Stimulated activated CD8-positive, alpha-beta memory T cell treated with anti-CD3 and anti-CD28 coated beads, Interleukin-12 subunit alpha, Interleukin-12 subunit beta, amount 100 ng/mL, for 4 hours (primary cell): ENCODE measurements around the gene SMIM35.

Experiments
- DNase-seq: peaks from one replicate; pipeline ENCODE4 v3.0.0-alpha.2; 2020; ENCODE audit warnings: low read depth

SMIM35 gene

DNA sequence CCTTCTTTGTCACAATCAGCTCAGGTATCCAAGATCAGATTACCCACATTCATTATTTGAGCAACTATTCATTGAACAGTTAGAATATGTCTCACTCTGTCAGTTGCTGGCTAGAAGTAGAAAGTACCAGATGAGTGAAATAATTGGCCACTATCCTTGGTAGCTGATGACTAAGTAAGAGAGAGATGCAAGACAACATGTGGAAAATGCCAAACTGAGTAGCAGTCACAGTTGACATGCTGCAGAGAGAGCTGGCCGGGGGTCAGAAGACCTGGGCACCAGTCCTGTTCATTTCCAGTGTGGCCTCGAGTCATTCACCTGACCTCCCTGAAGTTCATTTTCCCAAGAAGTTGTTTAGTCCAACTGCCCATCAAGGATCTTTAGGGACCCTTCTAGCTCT, 22.5 kb upstream of the SMIM35 start:
- no peak for DNase-seq

DNA sequence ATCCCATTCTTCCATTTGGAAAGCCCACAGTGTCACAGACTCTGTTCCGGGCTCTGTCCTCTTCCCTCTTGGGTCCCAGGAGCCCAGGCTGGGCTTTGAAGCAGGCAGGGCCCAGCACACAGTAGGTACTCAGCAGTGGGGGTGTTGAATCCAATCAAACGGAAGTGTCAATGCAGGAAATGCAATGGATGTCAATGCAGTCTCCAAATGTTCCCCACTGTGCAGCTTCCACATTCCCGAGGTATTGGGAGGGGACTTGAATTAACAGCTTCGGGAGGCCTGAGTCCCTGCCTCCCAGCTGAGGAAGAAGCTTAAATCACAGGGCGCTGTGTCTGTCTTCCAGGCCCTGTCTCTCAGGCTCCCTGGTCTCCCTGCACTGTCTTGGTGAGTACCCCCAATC, 21.8 kb upstream of the SMIM35 start:
- no peak for DNase-seq

DNA sequence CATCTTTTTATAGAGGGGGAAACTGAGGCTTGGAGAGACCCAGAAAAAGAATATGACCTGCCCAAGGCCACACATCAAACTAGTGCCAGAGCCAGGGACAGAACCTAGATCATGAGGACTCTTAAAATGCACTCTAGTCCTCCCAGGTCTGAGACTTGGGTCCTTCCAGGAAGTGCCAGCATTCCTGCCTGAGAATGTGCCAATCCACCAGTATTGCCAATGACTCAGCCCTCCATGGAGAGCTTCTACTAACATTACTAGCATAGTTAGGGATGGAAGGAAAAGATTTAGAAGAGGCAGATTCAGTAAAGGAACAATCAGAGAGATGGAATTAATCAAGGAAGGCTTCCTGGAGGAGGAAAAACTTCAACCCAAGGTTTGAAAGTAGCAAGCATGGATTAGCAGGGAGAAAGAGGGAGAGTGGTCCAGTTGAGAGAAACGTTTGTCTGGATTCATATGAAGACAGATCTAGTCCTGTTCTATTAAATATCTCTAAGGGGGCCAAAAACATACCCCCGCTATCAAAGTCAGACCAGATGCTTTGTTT, 20.1 kb upstream of the SMIM35 start:
- no peak for DNase-seq

DNA sequence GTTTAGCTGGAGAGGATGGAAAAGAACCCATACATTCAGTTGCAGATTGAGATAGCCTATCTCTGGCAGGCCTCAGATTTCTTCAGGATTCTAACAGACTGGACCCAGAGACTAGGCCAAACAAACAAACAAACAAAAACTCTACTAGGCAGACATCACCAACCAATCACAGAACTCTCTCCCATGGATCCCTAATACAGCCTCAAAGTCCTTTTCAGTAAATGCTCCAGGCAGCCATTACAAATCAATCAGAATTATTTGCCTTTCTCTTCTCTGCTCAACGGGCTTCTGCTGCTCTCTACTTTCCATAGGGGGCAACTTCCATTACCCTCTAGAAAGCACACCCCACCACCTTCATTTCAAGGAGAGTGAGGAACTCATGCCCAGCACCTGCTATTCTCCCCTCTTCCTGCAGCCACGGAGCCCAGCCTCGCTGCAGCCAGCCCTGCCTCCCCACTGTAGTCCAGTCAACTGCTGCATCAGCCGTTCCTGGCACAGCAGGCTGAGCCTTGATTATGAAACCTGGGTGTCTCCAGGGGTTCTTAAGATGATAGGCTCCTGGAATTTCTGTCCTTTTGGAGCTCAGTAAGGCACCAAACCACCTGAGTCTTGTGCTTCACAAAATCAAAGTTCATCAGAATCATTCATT, 19.0 kb upstream of the SMIM35 start:
- no peak for DNase-seq

DNA sequence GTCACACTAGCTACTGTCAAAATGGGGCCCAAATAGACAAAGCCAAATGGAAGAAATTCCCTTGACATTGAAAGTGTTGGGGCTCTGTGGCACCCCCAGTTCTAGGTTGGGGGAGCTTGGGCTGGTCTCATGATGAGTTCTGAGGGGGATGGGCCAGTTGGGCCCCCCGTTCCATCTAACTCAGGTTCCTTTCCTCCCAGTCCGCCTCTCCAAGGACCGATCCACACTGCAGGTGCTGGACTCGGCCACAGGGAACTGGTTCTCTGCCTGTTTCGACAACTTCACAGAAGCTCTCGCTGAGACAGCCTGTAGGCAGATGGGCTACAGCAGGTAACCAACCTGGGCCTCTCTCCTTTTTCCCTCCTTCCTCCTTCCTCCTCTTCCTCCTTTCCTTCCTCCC, 17.7 kb upstream of the SMIM35 start:
- no peak for DNase-seq

DNA sequence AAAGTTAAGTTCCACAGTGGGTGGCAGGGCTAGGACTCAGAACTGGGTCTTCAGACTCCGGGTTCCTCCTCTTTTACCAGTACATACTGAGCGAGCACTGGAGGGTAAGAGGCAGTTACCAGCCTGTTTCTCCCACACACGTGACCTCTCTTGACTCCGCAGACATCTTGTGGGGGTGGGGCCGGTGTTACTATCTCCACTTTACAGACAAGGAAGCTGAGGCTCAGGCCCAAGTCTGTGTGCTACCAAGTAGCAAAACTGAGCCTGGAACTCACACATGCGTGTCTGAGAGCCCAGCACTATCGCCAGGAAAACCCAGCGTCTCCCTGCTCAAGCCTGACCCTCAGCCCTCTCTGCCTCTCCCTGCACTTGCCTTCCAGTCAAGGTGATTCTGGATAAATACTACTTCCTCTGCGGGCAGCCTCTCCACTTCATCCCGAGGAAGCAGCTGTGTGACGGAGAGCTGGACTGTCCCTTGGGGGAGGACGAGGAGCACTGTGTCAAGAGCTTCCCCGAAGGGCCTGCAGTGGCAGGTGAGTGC, 16.0 kb upstream of the SMIM35 start:
- no peak for DNase-seq

DNA sequence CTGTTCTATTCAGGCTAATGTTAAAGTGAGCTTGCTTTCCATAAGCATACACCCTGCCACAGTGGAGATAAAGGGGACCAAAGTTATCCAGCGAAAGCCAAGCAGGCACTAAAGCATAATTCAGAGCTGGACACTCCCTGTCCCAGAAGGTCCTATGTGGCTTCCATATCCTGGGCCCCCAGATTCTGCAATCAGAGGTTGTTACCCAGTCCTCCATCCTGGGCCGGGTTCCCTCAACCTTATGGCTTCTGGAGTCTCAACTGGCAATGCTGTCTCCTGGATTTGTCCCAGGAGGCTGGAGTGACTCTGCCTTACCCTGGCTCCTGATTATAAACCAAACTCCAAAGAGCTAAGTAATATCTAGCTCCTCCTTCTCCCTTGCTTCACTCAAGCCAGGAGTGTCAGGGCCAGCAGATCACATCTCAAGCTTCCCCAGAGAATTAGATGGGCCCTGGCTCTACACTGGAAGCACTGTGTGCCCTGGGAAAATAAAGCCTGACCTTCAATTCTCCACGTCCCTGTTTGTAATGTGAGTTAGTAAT, 14.0 kb upstream of the SMIM35 start:
- DNase-seq: no peak

DNA sequence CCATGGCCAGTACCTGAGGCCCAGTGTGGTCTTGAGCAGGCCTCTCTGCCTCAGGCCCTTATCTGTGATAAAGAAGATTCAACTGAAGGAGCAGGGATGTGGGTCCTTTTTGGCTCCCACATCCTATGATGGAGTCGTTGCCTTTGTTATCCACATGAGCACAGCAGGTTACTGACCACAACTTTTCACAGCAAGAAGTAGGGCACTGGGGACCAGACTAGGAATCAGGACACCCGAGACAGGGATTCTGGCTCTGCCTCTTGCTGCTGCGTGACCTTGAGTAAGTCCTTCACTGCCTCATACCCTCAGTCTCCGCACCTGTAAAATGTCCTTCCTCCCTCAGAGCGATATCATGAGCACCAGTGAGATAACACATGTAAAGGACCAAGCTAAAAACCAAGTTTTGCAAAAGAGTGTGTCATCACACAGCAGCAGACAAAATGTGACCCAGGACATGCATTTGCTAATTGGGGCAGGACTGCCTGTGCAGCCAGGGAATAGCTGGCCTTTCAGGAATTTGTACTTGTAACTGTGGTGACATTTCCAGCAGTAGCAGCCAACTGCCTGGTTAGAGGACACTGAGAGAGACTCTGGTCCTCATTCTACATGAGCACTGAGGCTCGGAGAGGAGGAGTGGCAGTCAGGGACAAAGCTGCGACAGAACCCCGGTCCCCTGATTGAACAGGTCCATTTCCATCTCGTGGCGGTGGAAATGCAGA, 13.2 kb upstream of the SMIM35 start:
- no peak for DNase-seq

DNA sequence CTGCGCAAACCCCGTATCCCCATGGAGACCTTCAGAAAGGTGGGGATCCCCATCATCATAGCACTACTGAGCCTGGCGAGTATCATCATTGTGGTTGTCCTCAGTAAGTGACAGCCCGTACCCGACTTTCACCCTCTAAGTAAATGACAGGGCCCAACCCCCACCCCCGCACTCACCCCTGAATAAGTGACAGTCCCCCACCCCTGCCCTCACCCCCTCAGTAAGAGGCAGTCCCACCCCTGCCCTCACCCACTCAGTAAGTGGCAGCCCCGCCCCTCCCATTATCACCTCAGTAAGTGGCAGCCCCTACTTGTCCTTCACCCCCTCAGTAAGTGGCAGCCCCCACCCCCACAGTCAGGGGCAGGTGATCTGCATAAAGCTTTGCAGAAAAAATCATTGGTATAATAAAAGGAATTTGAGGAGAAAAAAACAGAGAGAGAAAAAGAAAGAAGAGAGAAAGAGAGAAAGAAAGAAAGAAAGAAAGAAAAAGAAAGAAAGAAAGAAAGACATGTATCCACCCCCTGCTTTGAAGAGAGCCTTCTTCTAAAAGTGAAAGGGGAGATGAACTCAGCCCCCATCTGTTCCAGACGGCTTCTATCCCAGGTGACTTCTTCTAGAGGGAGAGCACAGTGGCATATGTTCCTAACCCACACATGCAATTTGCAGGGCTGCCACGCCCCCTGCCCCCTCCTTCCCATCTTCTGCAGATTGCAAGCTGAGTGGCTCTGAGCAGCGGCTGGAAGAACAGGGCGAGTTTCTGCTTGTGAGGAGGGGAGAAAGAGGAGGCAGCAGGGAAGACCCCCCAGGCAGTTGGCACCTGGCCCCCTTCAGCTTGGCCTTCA, 12.5 kb upstream of the SMIM35 start:
- DNase-seq: no peak

DNA sequence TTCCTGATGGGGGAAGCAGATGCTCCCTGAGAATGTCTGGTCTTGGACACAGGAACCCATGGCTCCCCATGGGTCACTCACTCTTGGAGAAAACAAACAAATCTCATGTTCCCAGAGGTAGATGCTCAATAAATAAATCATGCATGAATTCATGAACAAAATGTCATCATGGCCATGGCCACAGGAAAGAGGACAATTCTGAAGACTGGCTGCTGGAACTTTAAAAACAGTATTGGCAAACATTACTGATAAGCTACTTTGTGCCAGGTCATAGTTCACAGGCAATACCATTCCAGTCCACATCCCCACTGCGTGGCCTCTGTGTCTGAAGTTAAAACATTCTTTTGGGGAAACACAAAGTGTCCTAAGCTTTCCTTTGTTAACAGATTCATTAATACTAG, 9.2 kb upstream of the SMIM35 start:
- no peak for DNase-seq

DNA sequence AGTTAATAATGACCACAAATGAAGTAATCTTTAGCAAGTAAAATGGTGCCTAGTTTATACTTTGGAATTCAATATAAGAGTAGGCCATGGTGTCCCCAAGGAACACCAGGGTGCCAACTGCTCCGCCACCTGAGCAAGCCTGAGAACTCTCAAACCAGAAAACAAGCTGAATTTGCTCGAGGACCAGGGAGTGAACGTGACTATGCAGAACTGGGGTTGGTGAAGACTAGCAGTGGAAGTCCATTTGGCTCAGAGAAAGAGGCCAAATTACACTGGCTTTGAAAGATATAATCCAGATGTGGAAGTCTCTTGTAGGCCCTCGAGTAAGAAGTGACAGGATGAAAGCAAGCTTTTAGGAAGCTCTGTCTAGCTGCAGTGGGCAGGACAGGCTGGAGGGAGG, 8.7 kb upstream of the SMIM35 start:
- DNase-seq: no peak

DNA sequence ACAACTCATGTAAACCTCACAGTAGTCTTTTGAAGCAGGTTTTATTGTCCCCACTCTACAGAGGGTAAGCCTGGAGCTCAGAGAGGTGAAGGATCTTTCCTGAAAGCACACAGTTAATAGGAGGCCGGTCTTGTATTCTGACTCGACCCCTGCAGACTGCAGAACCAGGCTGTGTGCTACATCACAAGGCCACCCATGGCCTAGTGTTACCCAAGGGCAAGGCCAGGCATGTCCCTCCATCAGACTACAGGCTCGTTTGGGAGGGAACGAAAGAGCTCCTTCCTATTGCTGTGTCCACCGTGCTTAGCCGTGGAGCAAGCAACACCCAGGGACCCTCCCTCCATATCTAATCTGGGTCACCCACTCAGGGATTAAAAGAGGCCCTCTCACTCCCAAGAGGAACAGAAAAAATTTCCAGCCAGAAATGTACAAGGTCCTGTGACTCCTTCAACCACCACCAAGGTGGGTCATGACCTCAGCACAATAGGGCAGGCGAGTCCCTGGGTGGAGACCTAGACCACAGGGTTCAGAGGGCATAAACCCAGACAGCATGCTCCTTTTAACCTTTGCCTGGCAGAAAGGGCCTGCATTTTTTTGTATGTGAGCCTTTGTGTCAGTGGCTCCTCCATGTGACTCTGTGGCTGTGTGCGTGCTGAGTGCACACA, 6.3 kb upstream of the SMIM35 start:
- no peak for DNase-seq

DNA sequence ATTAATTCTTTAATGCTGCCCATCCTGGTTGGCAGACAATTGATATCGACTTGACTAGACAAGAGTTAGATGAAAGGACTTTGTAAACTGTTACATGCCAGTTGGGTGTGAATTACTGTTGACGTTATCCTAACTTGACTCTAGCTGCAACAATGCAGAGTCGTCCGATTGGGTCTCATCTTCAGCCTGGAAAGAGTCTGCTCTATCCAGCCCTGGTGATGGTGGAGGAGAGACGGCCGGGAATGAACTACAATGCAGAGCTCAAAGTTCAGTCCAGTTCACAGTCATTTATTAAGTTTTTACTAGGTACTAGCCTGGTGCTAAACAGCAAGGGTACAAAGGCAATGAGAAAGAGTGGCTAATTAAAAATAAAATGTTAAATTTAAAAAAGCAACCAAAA, 4.9 kb upstream of the SMIM35 start:
- DNase-seq: no peak

DNA sequence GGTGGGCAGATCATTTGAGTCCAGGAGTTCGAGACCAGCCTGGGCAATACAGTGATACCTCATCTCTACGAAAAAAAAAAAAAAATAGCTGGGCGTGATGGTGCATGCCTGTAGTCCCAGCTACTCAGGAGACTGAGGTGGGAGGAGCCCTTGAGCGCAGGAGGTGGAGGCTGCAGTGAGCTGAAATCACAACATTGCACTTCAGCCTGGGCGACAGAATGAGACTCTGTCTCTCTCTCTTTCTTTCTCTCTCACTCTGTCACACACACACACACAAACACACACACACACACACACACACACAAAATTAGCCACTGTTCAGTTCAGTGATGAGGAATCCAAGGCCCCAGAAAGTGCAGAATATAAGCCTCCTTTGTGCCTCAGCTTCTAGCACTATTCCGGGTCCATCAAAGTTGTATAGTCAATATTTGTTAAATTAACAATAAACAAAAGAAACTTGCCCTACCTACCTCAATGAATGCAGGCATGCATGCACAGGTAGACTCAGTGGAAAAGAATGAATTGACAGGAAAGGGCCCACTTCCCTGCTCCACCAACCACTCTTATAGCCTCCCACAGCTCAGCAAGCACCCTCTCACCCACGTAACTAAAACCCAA, 3.9 kb upstream of the SMIM35 start:
- DNase-seq: no peak

DNA sequence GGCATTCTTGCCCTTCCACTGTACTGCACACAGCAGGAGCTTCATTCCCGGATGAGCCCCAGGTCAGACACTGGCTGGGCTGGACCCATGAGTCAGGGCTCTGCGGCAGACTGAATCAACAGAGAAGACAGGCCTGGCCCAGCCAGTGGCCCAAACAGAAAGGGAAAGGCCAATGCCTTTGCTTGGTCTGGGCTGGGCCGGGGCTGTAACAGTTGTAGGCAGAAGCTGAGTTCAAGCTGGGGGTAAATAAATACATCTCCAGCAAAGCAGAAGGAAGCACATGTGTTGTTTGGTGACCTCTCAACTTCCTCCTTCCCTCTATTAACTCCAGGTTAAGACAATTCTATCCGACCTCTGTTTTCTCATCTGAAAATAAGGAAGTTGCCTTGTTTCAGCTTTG, 1.8 kb upstream of the SMIM35 start:
- no peak for DNase-seq

DNA sequence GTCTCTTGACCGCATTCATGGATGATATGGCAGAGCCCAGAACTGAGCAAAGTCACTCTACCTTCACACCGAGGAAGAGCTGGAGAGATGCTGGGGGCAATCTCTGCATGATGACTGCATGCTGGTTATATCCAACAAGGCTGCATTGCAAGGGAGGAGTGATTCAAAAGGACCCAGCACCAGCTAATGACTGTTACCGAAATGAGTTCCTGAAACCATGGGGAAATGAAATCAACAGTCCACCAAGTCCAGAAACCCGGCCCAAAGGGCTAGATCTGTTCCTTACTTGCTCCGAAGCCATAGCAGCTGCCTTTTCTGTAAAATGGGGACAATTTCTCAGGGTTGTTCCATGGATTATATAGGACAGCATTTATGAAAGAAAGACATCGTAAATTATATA, 1.2 kb upstream of the SMIM35 start:
- no peak for DNase-seq

DNA sequence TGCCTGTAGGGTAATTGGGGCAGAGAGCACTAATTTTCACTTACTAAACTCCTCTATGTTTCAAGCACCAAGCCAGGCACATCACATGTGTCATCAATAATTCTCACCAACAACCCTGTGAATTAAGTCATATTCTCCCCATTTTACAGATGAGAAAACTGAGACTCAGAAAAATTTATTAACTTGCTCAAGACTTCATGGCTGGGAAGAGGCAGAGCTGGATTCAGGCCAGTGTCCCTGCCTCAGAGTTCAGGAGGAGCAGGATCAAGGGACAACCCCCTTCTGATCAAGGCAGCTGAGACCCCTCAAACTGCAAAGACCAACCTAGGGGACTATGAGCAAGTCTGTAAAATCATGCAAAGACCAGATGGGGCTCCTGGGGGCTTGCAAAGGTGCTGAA, 2.1 kb downstream of the SMIM35 start:
- DNase-seq: no peak

DNA sequence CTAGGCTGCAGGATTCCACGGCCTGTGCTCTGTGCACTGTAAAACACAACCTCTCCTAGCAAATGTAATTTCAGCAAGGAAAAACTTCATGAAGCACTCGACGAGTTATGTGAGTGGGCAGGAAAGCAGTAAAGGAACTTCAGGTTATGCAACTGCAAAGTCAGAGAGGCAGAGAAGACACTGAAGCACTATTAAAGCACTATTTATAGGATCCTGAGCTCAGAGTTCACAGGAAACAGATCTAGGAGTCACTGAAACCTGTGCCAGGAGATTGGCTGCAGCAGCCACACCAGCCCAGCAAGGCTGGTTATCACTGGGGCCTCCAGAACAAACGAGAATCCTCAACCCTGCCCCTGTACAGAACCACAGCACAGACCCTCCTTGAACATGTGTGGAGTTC, 2.5 kb downstream of the SMIM35 start:
- no peak for DNase-seq

DNA sequence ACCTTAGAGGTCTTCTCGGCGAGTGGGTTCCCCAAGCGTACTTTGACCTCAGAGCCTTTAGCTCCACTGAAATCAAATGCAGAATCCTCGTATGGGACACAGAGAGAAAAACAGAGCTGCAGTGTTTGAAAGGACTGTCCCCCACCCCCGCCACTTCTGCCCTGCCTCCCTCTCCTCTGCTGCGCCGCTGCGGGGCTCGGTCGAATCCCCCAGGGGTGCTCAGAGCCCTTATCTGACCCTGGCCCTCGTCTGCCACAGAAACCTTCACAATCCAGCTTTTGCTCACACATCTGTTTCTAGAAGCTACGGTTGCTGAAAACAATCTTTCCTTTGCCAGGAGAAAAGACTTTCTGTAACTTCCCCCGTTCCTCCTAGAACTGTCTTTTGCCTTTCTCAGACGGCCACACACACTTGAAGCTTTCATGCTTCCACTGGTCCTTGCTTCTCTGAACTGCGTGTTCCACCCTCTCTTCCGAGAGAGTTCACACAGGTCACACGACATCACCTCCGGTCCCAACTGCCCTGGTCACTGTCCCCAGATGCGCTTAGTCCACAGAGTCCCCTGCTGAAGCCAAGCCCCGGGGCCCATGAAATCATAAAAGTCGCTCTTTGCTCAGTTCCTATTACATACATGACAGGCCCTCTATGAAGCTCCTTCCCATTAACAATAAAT, 3.7 kb downstream of the SMIM35 start:
- no peak for DNase-seq

DNA sequence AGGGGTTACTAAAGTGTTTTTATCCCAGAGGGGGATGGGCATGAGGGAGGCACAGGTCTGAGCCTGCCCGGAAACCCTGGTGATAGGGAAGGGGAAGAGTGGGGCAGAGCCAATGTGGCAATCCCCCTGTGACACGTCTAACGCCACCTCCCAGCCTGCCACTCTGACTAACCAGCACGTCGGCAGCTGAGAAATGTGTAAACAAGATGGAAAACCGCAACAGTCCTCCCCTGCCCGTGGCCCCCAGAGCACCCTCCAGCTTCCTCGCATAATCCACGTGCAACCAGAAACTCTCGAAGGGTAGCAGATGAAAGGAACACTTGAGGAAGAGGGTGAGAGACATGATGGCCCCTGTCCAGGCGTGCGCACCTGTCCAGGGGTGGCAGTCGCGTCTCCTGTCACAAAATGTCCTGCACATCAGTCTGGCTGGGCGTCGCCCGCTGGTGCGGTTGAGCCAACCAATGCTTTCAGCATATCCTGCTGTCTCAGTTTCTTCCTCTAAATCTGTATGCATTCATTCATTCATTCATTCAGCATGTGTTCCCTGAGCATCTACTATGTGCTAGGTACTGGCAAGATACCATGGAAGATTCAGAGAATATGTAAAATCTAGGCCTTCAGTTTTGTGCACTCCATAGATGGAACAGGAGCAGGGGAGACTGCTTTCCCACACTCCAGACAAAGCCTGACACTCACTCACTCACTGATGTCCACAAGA, 5.4 kb downstream of the SMIM35 start:
- no peak for DNase-seq
